ENCODE data around the gene SLC15A3. TPM values are rescaled to one million over a fixed set of nuclear protein-coding genes. Genes with fewer than 3 reads are reported as not detected.
A peak's percentile ranks its signal among the peaks of the same experiment; 100 is the strongest.

The SLC15A3 gene
- total and polyA plus RNA-seq, 5 donors from 2014 or later = 0.43 to 1.0 TPM; not detected in 3

DNA sequence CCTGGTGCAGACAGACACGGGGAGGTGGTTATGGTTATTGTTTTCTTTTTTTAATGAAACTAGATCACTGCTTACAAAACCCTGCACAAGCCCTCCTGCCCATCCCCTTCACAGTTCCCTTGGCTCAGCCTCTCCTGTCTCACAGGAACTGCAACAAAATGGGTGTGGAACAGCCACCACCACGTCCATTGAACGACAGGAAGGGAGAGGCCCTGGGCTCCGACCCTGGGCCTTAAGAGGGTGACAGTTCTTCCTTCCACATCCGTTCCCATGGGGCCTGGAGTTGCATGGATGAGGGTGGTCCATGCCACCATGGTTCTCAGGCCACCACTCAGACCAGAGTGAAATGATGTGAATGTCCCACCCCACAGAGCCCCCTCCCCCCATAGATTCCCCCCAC, 61.3 kb downstream of the SLC15A3 start:
- Histone ChIP-seq H3K27ac (ENCODE audit: insufficient read depth, low read length, poor library complexity, severe bottlenecking) (no peak overlapping the region), H3K9me3 (ENCODE audit: control insufficient read depth in 2 of 2, low read length in 2 of 2) (no peaks in the 10 kb centered on the region), H3K36me3 (ENCODE audit: control insufficient read depth, insufficient read depth, low read length) (peaks cover 49% of the 10 kb centered on the region), H3K4me3 (ENCODE audit: low read depth, low read length) (no peak overlapping the region), H3K27me3 (ENCODE audit: control insufficient read depth, insufficient read depth, low read length) (no peaks in the 10 kb centered on the region), H3K4me1 (ENCODE audit: control insufficient read depth, insufficient read depth, low read length, poor library complexity, severe bottlenecking) (no peaks in the 10 kb centered on the region)
- H3K4me1 Mint-ChIP-seq = peaks cover 0 to 13% (median 4%) of the 10 kb centered on the region in 4 donors
- DNase-seq (no peak), ATAC-seq (ENCODE audit: low read depth in 2 of 2) (no peak)
- no peaks in the 10 kb centered on the region for H3K27me3 Mint-ChIP-seq
- peaks cover 38% of the 10 kb centered on the region for H3K36me3 Mint-ChIP-seq
- no peaks in the 10 kb centered on the region for H3K9me3 Mint-ChIP-seq
- H3K4me3 Mint-ChIP-seq = no peak overlapping the region
- no peak overlapping the region for H3K27ac Mint-ChIP-seq

DNA sequence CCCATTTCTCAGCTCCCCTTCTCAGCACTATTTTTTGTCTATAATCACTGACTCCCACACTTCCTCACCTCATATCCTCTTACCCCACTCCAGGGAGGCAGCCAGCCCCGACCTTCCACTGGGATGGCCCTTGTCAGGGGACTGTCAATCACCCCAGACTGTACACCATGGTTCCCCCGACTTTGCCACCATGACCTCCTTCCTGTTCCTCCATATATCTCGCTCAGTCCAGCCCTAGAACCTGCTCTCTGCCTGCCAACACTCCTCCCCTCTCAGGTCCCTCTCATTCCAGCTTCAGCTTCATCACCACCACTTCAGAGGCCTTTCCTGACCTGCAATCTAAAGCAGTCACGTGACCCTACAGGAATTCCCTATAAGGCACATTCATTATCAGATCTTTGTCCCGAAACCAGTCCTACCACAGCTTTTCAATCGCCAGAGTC, 62.1 kb downstream of the SLC15A3 start:
- no peaks in the 10 kb centered on the region for H3K27me3 Mint-ChIP-seq
- H3K27ac Mint-ChIP-seq = peak overlapping the region in 1 of 3 donors; percentile 43
- H3K36me3 Mint-ChIP-seq = peaks cover 36% of the 10 kb centered on the region
- no peaks in the 10 kb centered on the region for H3K9me3 Mint-ChIP-seq
- Histone ChIP-seq H3K27ac (ENCODE audit: insufficient read depth, low read length, poor library complexity, severe bottlenecking) (no peak overlapping the region), H3K9me3 (ENCODE audit: control insufficient read depth in 2 of 2, low read length in 2 of 2) (no peaks in the 10 kb centered on the region), H3K4me3 (ENCODE audit: low read depth, low read length) (no peak overlapping the region), H3K4me1 (ENCODE audit: control insufficient read depth, insufficient read depth, low read length, poor library complexity, severe bottlenecking) (no peaks in the 10 kb centered on the region), H3K27me3 (ENCODE audit: control insufficient read depth, insufficient read depth, low read length) (no peaks in the 10 kb centered on the region), H3K36me3 (ENCODE audit: control insufficient read depth, insufficient read depth, low read length) (peaks cover 41% of the 10 kb centered on the region)
- no peak for ATAC-seq (ENCODE audit: low read depth in 2 of 2)
- DNase-seq = no peak
- H3K4me3 Mint-ChIP-seq = no peak overlapping the region
- peaks cover 0 to 11% (median 6%) of the 10 kb centered on the region in 4 donors for H3K4me1 Mint-ChIP-seq

DNA sequence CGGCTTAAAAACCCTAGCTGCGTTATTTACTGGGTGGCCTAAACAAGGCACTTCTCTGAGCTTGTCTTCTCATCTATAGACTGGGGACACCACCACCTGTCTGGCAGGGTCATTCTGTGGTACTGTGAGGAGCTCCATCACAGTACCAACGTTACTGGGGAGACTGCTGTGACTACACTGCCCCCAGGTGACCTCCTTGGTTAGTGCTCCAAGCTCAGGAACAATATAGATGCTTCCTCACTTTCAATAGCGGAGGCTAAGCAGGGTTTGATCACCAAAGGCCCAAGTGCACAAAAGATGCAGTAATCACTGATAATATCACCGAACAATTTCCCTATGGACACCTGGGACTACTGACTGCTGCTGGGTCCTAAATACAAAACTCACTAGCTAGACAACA, 64.4 kb downstream of the SLC15A3 start:
- H3K4me3 ChIP-seq (ENCODE audit: low read depth, low read length) = no peak overlapping the region
- no peak overlapping the region for H3K27ac ChIP-seq (ENCODE audit: insufficient read depth, low read length, poor library complexity, severe bottlenecking)
- H3K9me3 ChIP-seq (ENCODE audit: control insufficient read depth in 2 of 2, low read length in 2 of 2) = no peaks in the 10 kb centered on the region
- no peaks in the 10 kb centered on the region for H3K27me3 ChIP-seq (ENCODE audit: control insufficient read depth, insufficient read depth, low read length)
- Mint-ChIP-seq H3K27ac (peak overlapping the region in 2 of 3 donors; percentile 23 to 53), H3K4me1 (peaks cover 0 to 11% (median 9%) of the 10 kb centered on the region in 4 donors), H3K9me3 (no peaks in the 10 kb centered on the region), H3K4me3 (no peak overlapping the region), H3K27me3 (no peaks in the 10 kb centered on the region), H3K36me3 (peaks cover 45% of the 10 kb centered on the region)
- H3K36me3 ChIP-seq (ENCODE audit: control insufficient read depth, insufficient read depth, low read length) = peaks cover 21% of the 10 kb centered on the region
- peak in 1 of 3 donors; percentile 66 for DNase-seq
- no peaks in the 10 kb centered on the region for H3K4me1 ChIP-seq (ENCODE audit: control insufficient read depth, insufficient read depth, low read length, poor library complexity, severe bottlenecking)
- peak in 1 of 2 donors; percentile 52 for ATAC-seq (ENCODE audit: low read depth in 2 of 2)

Other genes with a start within 250 kb of the SLC15A3 start
- gene MS4A18, start 227.5 kb downstream of the SLC15A3 start, total RNA-seq = not detected
- gene MS4A18, start 227.5 kb downstream of the SLC15A3 start, polyA plus RNA-seq = not detected
- not detected for gene MS4A15, start 195.3 kb downstream of the SLC15A3 start, total RNA-seq
- not detected for gene MS4A15, start 195.3 kb downstream of the SLC15A3 start, polyA plus RNA-seq
- not detected for gene MS4A10, start 166.8 kb downstream of the SLC15A3 start, total RNA-seq
- not detected for gene MS4A10, start 166.8 kb downstream of the SLC15A3 start, polyA plus RNA-seq
- 12.2 TPM for gene CCDC86, start 110.1 kb downstream of the SLC15A3 start, total RNA-seq
- 10 to 100 TPM in 1 of 4 donors, 1 to 10 TPM in 3; 7.0 to 12.8 (median 8.4) TPM for gene CCDC86, start 110.1 kb downstream of the SLC15A3 start, polyA plus RNA-seq
- 2.3 TPM for gene PTGDR2, start 96.2 kb downstream of the SLC15A3 start, total RNA-seq
- gene PTGDR2, start 96.2 kb downstream of the SLC15A3 start, polyA plus RNA-seq = 1 to 10 TPM in 3 of 4 donors, under 1 TPM in 1; 0.81 to 1.4 (median 1.1) TPM
- not detected for gene ZP1, start 84.6 kb downstream of the SLC15A3 start, total RNA-seq
- not detected for gene ZP1, start 84.6 kb downstream of the SLC15A3 start, polyA plus RNA-seq
- gene PRPF19, start 45.6 kb downstream of the SLC15A3 start, total RNA-seq = 67.6 TPM
- gene PRPF19, start 45.6 kb downstream of the SLC15A3 start, polyA plus RNA-seq = 10 to 100 TPM; 13.6 to 17.4 (median 13.9) TPM
- gene TMEM109, start 38.0 kb downstream of the SLC15A3 start, total RNA-seq = 49.9 TPM
- 100 to 1,000 TPM; 188 to 215 (median 198) TPM for gene TMEM109, start 38.0 kb downstream of the SLC15A3 start, polyA plus RNA-seq
- not detected for gene TMEM132A, start 27.7 kb downstream of the SLC15A3 start, total RNA-seq
- not detected for gene TMEM132A, start 27.7 kb downstream of the SLC15A3 start, polyA plus RNA-seq
- gene CD6, start 19.5 kb upstream of the SLC15A3 start, total RNA-seq = 398 TPM
- gene CD6, start 19.5 kb upstream of the SLC15A3 start, polyA plus RNA-seq = 100 to 1,000 TPM; 108 to 188 (median 130) TPM
- 390 TPM for gene CD5, start 150.3 kb upstream of the SLC15A3 start, total RNA-seq
- gene CD5, start 150.3 kb upstream of the SLC15A3 start, polyA plus RNA-seq = 100 to 1,000 TPM; 150 to 253 (median 213) TPM
- gene VPS37C, start 209.2 kb upstream of the SLC15A3 start, total RNA-seq = 2.8 TPM
- under 1 TPM; 0.30 to 0.68 (median 0.60) TPM for gene VPS37C, start 209.2 kb upstream of the SLC15A3 start, polyA plus RNA-seq